Kidney (tissue), 14 donors: ENCODE data around the gene AFDN. TPM values are rescaled to one million over a fixed set of nuclear protein-coding genes. Genes with fewer than 3 reads are reported as not detected.

ENCODE experiments used
- DNase-seq, 5 donors: peaks; one replicate each; pipeline ENCODE4 v3.0.0-alpha.2; 2013 to 2020
- FAIRE-seq: peaks from 2 replicates; lab custom pipeline; 2012; peaks lifted over from hg19 to GRCh38; lab: Jason Lieb, UNC
- H3K27ac ChIP-seq, 2 donors: one replicate each; pipeline ENCODE4 v1.7.0; 2013; ENCODE audit warnings: low read depth in 2 of 2, low read length in 2 of 2, inconsistent platforms in 1 of 2
- H3K27me3 ChIP-seq: one replicate; pipeline ENCODE4 v1.7.1; 2013; ENCODE audit warnings: low read length, inconsistent platforms; ENCODE audit not compliant: control insufficient read depth, insufficient read depth
- H3K36me3 ChIP-seq, 3 donors: one replicate each; pipeline versions ENCODE4 v1.7.0 to v1.7.1; 2013; ENCODE audit warnings: low read length in 3 of 3, control low read depth in 1 of 3, inconsistent platforms in 1 of 3; ENCODE audit not compliant: insufficient read depth in 3 of 3, control insufficient read depth in 2 of 3
- H3K4me1 ChIP-seq, 3 donors: one replicate each; pipeline versions ENCODE4 v1.7.0 to v1.7.1; 2013; ENCODE audit warnings: low read length in 3 of 3, inconsistent platforms in 1 of 3, low read depth in 1 of 3; ENCODE audit not compliant: control insufficient read depth in 2 of 3, insufficient read depth in 2 of 3
- H3K4me3 ChIP-seq, 3 donors: one replicate each; pipeline versions ENCODE4 v1.7.0 to v1.8.1; 2013; ENCODE audit warnings: low read length in 3 of 3, control low read depth in 1 of 3, inconsistent platforms in 1 of 3
- H3K9ac ChIP-seq, 3 donors: one replicate each; pipeline versions ENCODE4 v1.7.0 to v1.7.1; 2013; ENCODE audit warnings: low read length in 3 of 3, control low read depth in 1 of 3, inconsistent platforms in 1 of 3
- H3K9me3 ChIP-seq, 3 donors: one replicate each; pipeline versions ENCODE4 v1.7.0 to v1.7.1; 2013; ENCODE audit warnings: low read length in 3 of 3, control low read depth in 1 of 3, inconsistent platforms in 1 of 3; ENCODE audit not compliant: control insufficient read depth in 2 of 3, insufficient read depth in 1 of 3
- CTCF ChIP-seq: IDR thresholded peaks from 3 replicates; pipeline ENCODE4 v1.5.1; 2012; ENCODE audit warnings: mild to moderate bottlenecking, moderate library complexity, borderline replicate concordance; ENCODE audit not compliant: insufficient read depth; ENCODE audit errors: extremely low read depth
- intact Hi-C: fragments of 100-400 bp; cut with DNase I; formaldehyde crosslinking; loops from one replicate; pipeline ENCODE4 v1.11.1; 2022
- polyA plus RNA-seq: library from polyadenylated mRNA; stranded (reverse); fragments of 350-450 nt; fragmentation: Illumina TruSeq; extraction: RNeasy Lipid Tissue Mini Kit (QIAGEN cat#74804); gene quantifications from one replicate; pipeline ENCODE4 v1.2.3, GENCODE V29; 2014; ENCODE audit warnings: low read depth, low replicate concordance; ENCODE audit not compliant: insufficient read depth
- total RNA-seq: library from RNA; stranded (reverse); fragmentation: NEBNext Ultra II Directional; extraction: Animal tissue kit (Norgen Biotek cat#: 25700); gene quantifications from one replicate; pipeline ENCODE4 v1.2.1, GENCODE V29; 2021
- donor health status: control.
- donor health status: control.
- donor health status: control.
- donor health status: control.
- donor health status: control.
- donor health status: DM: yes; HTN: yes; CAD: no.
- donor health status: Normal renal cell carcinoma (clear cell type).

The AFDN gene
- total and polyA plus RNA-seq, 2 donors from 2014 or later, result 21.5 to 175 TPM

- no peak for DNase-seq
- H3K4me1 ChIP-seq, result no peaks in the 10 kb centered on the region
- no peaks in the 10 kb centered on the region for H3K27me3 ChIP-seq
- H3K36me3 ChIP-seq, result no peaks in the 10 kb centered on the region
- no peaks in the 10 kb centered on the region for H3K9me3 ChIP-seq
- no peak overlapping the region for H3K27ac ChIP-seq
- intact Hi-C loops, result no loop called here
- no peak overlapping the region for H3K4me3 ChIP-seq
- no peak overlapping the region for H3K9ac ChIP-seq
- TF ChIP-seq CTCF, result no peak
- FAIRE-seq, result no peak
Observed at GRCh38 chr6:167812088-167812487, 14.6 kb upstream of the AFDN start.

GRCh38 chr6:167815296-167815980, 11.3 kb upstream of the AFDN start:
- Histone ChIP-seq H3K27ac (no peak overlapping the region), H3K4me1 (no peaks in the 10 kb centered on the region), H3K9ac (no peak overlapping the region), H3K36me3 (no peaks in the 10 kb centered on the region), H3K4me3 (peak overlapping the region in 1 of 3 donors; percentile 35), H3K9me3 (no peaks in the 10 kb centered on the region), H3K27me3 (no peaks in the 10 kb centered on the region)
- DNase-seq (no peak), FAIRE-seq (no peak)
- intact Hi-C loops, result no loop called here
- no peak for TF ChIP-seq CTCF

GRCh38 chr6:167817016-167817415, 9.7 kb upstream of the AFDN start:
- no peak overlapping the region for H3K27ac ChIP-seq
- TF ChIP-seq CTCF, result no peak
- no peaks in the 10 kb centered on the region for H3K27me3 ChIP-seq
- no peaks in the 10 kb centered on the region for H3K4me1 ChIP-seq
- intact Hi-C loops, result no loop called here
- H3K4me3 ChIP-seq, result no peak overlapping the region
- no peaks in the 10 kb centered on the region for H3K9me3 ChIP-seq
- no peak for DNase-seq
- H3K36me3 ChIP-seq, result no peaks in the 10 kb centered on the region
- H3K9ac ChIP-seq, result no peak overlapping the region
- no peak for FAIRE-seq

GRCh38 chr6:167817729-167818128, 9.0 kb upstream of the AFDN start:
- Histone ChIP-seq H3K27ac (no peak overlapping the region), H3K9ac (no peak overlapping the region), H3K27me3 (no peaks in the 10 kb centered on the region), H3K9me3 (no peaks in the 10 kb centered on the region), H3K4me1 (no peaks in the 10 kb centered on the region), H3K4me3 (no peak overlapping the region), H3K36me3 (no peaks in the 10 kb centered on the region)
- TF ChIP-seq CTCF, result no peak
- DNase-seq, result no peak
- intact Hi-C loops, result no loop called here
- FAIRE-seq, result no peak
